Panc1 (cell line): ENCODE results near the gene FOXK1. TPM values are rescaled to one million over a fixed set of nuclear protein-coding genes. Genes with fewer than 3 reads are reported as not detected.

Source experiments
- ATAC-seq: fragments of 200-7000 bp; cut with Tn5 transposase; 2 replicates; pipeline ENCODE4 v1.9.1; 2020; ENCODE audit warnings: mild to moderate bottlenecking, moderate library complexity
- BruUV-seq: library from RNA; stranded (reverse); fragments of 400-500 nt; replicated peaks from 2 replicates; lab custom pipeline; 2021; lab: Mats Ljungman, UMichigan
- CTCF ChIA-PET: fragments of 300-600 bp; sonication (Branson Sonifier 250); formaldehyde crosslinking; loops from one replicate; lab custom pipeline; 2022; ENCODE audit warnings: antibody characterized with exemption; lab: Charles Lee
- POLR2A ChIA-PET: fragments of 300-600 bp; sonication (Branson Sonifier 250); formaldehyde crosslinking; loops from one replicate; lab custom pipeline; 2022; ENCODE audit warnings: antibody characterized with exemption; lab: Charles Lee
- DNase-seq: peaks from one replicate; pipeline ENCODE4 v3.0.0-alpha.2; 2010; ENCODE audit warnings: low read depth, low spot score
- H3K27ac ChIP-seq: 2 replicates; pipeline ENCODE4 v1.5.1; 2011; ENCODE audit warnings: mild to moderate bottlenecking, low read length, inconsistent platforms
- H3K27me3 ChIP-seq: fragments of 200-500 bp; sonication (Bioruptor generic); 2 replicates; pipeline ENCODE4 v1.6.0; 2014; ENCODE audit warnings: low read length, inconsistent platforms; ENCODE audit not compliant: control insufficient read depth, insufficient read depth
- H3K36me3 ChIP-seq: fragments of 200-500 bp; sonication (Bioruptor generic); 2 replicates; pipeline ENCODE4 v1.5.1; 2014; ENCODE audit warnings: inconsistent platforms, mild to moderate bottlenecking, low read length, moderate library complexity; ENCODE audit not compliant: control insufficient read depth, insufficient read depth
- H3K4me1 ChIP-seq: 2 replicates; pipeline ENCODE4 v1.5.1; 2011; ENCODE audit warnings: inconsistent platforms, mild to moderate bottlenecking, low read length, moderate library complexity; ENCODE audit not compliant: control insufficient read depth, insufficient read depth
- H3K4me3 ChIP-seq, 2 experiments: 2 replicates each; pipeline ENCODE4 v1.5.1; 2011 to 2012; ENCODE audit warnings: low read depth in 2 of 2, low read length in 2 of 2, mild to moderate bottlenecking in 2 of 2, inconsistent platforms in 1 of 2, moderate library complexity in 1 of 2
- H3K9me3 ChIP-seq: fragments of 200-500 bp; sonication (Bioruptor generic); 2 replicates; pipeline ENCODE4 v1.5.1; 2014; ENCODE audit warnings: low read depth, mild to moderate bottlenecking, inconsistent platforms, low read length, moderate library complexity; ENCODE audit not compliant: control insufficient read depth, insufficient read depth
- POLR2AphosphoS5 ChIP-seq: IDR thresholded peaks from 2 replicates; pipeline ENCODE4 v1.6.1; 2012; ENCODE audit warnings: mild to moderate bottlenecking, low read depth, low read length, moderate library complexity
- SIN3A ChIP-seq: IDR thresholded peaks from 2 replicates; pipeline ENCODE4 v1.6.1; 2012; ENCODE audit warnings: low read depth, mild to moderate bottlenecking, low read length, moderate library complexity, borderline replicate concordance; ENCODE audit not compliant: insufficient read depth
- TCF7L2 ChIP-seq: IDR thresholded peaks from 2 replicates; pipeline ENCODE4 v1.6.1; 2011; ENCODE audit warnings: mild to moderate bottlenecking, low read depth, low read length, inconsistent platforms
- in situ Hi-C: cut with HindIII; loops from 2 replicates; pipeline ENCODE4 v1.10.0; 2016; ENCODE audit warnings: low sequenced_read_pairs, low pct_unique_long_range_greater_than_20kb
- intact Hi-C: fragments of 100-400 bp; cut with micrococcal nuclease; formaldehyde crosslinking; loops from one replicate; pipeline ENCODE4 v1.10.0; 2022; ENCODE audit not compliant: unreplicated experiment
- total RNA-seq: library from RNA; stranded (reverse); gene quantifications from one replicate; pipeline ENCODE4 v1.2.1, GENCODE V29; 2021; ENCODE audit not compliant: unreplicated experiment
- TF ChIP-seq, protein P1 (sequence below), 2 experiments: IDR thresholded peaks; 2 replicates each; pipeline ENCODE4 v1.6.1; 2011 to 2012; ENCODE audit warnings: low read depth in 2 of 2, control low read depth in 1 of 2, low read length in 1 of 2, mild to moderate bottlenecking in 1 of 2, moderate library complexity in 1 of 2; ENCODE audit not compliant: insufficient read depth in 1 of 2
- TF ChIP-seq, protein P2 (sequence below): fragments of 450-650 bp; IDR thresholded peaks from 2 replicates; pipeline ENCODE4 v1.5.1; 2017; ENCODE audit warnings: mild to moderate bottlenecking

The FOXK1 gene
- total RNA-seq, 1 experiment from 2014 or later, result 72.7 TPM

DNA sequence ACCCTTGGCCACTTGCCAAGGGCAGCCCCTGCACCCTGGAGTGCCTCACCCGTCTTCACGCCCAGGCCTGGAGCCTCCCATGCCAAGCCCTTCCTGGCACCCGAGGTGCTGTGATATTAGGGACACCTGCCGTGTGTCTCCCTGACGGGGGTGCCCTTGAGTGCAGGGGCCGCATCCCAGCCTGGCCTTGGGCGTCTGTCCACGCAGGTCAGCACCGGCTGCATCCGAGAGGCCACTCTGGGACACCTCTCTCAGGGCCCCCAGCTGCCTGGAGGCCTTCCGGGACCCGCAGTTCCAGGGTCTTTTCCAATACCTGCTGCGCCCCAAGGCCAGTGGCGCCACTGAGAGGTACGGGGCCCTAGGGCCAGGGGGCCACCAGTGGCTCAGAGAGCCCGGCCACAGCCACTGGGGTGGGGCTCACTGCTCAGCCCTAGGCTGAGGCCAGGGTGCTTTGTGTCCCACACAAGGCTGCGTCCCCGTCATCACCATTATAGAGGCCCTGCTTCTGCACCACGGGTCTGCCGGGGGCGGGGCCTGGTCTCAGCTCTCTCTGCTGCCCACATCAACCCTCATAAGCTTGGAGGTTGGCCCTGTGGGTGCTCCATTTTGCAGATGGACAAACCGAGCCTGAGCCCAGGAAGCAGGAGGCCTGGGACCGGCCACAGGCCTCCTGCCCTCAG is 106.0 kb downstream of the FOXK1 start:
- H3K27me3 ChIP-seq, result no peaks in the 10 kb centered on the region
- no peak for DNase-seq
- in situ Hi-C loops (no loop called here), intact Hi-C loops (no loop called here)
- no peak for TF ChIP-seq SIN3A
- TF ChIP-seq, protein P1, sequence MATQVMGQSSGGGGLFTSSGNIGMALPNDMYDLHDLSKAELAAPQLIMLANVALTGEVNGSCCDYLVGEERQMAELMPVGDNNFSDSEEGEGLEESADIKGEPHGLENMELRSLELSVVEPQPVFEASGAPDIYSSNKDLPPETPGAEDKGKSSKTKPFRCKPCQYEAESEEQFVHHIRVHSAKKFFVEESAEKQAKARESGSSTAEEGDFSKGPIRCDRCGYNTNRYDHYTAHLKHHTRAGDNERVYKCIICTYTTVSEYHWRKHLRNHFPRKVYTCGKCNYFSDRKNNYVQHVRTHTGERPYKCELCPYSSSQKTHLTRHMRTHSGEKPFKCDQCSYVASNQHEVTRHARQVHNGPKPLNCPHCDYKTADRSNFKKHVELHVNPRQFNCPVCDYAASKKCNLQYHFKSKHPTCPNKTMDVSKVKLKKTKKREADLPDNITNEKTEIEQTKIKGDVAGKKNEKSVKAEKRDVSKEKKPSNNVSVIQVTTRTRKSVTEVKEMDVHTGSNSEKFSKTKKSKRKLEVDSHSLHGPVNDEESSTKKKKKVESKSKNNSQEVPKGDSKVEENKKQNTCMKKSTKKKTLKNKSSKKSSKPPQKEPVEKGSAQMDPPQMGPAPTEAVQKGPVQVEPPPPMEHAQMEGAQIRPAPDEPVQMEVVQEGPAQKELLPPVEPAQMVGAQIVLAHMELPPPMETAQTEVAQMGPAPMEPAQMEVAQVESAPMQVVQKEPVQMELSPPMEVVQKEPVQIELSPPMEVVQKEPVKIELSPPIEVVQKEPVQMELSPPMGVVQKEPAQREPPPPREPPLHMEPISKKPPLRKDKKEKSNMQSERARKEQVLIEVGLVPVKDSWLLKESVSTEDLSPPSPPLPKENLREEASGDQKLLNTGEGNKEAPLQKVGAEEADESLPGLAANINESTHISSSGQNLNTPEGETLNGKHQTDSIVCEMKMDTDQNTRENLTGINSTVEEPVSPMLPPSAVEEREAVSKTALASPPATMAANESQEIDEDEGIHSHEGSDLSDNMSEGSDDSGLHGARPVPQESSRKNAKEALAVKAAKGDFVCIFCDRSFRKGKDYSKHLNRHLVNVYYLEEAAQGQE (IDR thresholded peaks at IDR 0.05; ENCODE audit: insufficient read depth in 1 of 2, low read depth in 2 of 2, low read length in 1 of 2), result no peak
- no peak for TF ChIP-seq POLR2AphosphoS5
- TF ChIP-seq TCF7L2, result no peak
- TF ChIP-seq, protein P2, sequence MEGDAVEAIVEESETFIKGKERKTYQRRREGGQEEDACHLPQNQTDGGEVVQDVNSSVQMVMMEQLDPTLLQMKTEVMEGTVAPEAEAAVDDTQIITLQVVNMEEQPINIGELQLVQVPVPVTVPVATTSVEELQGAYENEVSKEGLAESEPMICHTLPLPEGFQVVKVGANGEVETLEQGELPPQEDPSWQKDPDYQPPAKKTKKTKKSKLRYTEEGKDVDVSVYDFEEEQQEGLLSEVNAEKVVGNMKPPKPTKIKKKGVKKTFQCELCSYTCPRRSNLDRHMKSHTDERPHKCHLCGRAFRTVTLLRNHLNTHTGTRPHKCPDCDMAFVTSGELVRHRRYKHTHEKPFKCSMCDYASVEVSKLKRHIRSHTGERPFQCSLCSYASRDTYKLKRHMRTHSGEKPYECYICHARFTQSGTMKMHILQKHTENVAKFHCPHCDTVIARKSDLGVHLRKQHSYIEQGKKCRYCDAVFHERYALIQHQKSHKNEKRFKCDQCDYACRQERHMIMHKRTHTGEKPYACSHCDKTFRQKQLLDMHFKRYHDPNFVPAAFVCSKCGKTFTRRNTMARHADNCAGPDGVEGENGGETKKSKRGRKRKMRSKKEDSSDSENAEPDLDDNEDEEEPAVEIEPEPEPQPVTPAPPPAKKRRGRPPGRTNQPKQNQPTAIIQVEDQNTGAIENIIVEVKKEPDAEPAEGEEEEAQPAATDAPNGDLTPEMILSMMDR, result no peak
- no peak overlapping the region for H3K27ac ChIP-seq
- no TSS peak for BruUV-seq
- no peak overlapping the region for H3K4me3 ChIP-seq
- ChIA-PET CTCF (no interaction called here), POLR2A (no interaction called here)
- H3K4me1 ChIP-seq, result no peaks in the 10 kb centered on the region
- no peaks in the 10 kb centered on the region for H3K9me3 ChIP-seq
- ATAC-seq, result no peak
- no peaks in the 10 kb centered on the region; the same call in 1 of the 2 replicates for H3K36me3 ChIP-seq

DNA sequence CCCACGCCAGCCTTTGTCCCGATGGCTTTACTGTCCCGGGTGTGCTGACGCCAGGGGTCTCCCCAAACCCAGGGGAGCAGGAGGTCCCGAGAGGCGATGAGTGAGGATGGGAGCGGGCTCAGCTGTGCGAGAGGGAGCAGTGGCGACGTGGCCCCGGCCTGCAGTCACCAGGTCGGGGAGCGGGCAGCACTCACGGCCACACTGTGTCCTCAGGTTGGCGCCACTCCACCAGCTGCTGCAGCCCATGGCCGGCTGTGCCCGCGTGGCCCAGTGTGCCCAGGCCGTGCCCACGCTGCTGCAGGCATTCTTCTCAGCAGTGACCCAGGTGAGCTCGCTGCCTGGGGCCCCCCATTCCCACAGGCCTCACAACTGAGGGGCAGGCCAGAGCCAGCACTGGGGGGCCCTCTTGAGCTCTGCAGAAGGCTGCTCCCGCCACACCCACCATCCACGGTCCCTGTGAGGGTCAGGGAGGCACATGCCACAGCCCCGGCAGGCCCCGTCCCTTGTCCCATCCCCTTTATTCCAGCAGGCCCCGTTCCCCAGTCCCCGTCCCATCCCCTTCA is 106.6 kb downstream of the FOXK1 start:
- in situ Hi-C loops (no loop called here), intact Hi-C loops (no loop called here)
- Histone ChIP-seq H3K9me3 (no peaks in the 10 kb centered on the region), H3K27ac (no peak overlapping the region), H3K4me3 (no peak overlapping the region), H3K36me3 (no peaks in the 10 kb centered on the region; the same call in 1 of the 2 replicates), H3K27me3 (no peaks in the 10 kb centered on the region), H3K4me1 (no peaks in the 10 kb centered on the region)
- no TSS peak for BruUV-seq
- no peak for ATAC-seq
- no peak for DNase-seq
- ChIA-PET POLR2A (no interaction called here), CTCF (interaction anchor here (0.7 kb wide), 1 partner anchor 11 kb away, joined by 3 read pairs; no protein-coding TSS in a partner anchor)
- TF ChIP-seq TCF7L2, result no peak
- TF ChIP-seq, protein P1 (IDR thresholded peaks at IDR 0.05; ENCODE audit: insufficient read depth in 1 of 2, low read depth in 2 of 2, low read length in 1 of 2), result no peak
- TF ChIP-seq SIN3A, result no peak
- TF ChIP-seq, protein P2, result no peak
- TF ChIP-seq POLR2AphosphoS5, result no peak
